GM23338 (cell line): ENCODE results near the gene PDGFC. TPM values are rescaled to one million over a fixed set of nuclear protein-coding genes. Genes with fewer than 3 reads are reported as not detected.

Experiments
- ATAC-seq: fragments of 200-7000 bp; cut with Tn5 transposase; 3 replicates; pipeline ENCODE4 v1.9.1; 2020
- DNase-seq: peaks from one replicate; pipeline ENCODE4 v3.0.0-alpha.2; 2015; ENCODE audit warnings: low spot score
- H2AFZ ChIP-seq: fragments of 200-600 bp; sonication (generic); 2 replicates; pipeline ENCODE4 v1.8.0; 2016; ENCODE audit warnings: antibody characterized with exemption, mild to moderate bottlenecking, moderate library complexity
- H3F3A ChIP-seq: fragments of 200-600 bp; sonication (generic); replicated peaks from 2 replicates; pipeline ENCODE4 v1.8.0; 2017; ENCODE audit warnings: antibody characterized with exemption, mixed run types, low read depth
- H3K27ac ChIP-seq: fragments of 200-600 bp; sonication (generic); 2 replicates; pipeline ENCODE4 v1.6.1; 2016; ENCODE audit warnings: low read depth
- H3K27me3 ChIP-seq: fragments of 200-600 bp; sonication (generic); 2 replicates; pipeline ENCODE4 v1.8.0; 2016; ENCODE audit warnings: mild to moderate bottlenecking, mixed run types, moderate library complexity; ENCODE audit not compliant: insufficient read depth
- H3K36me3 ChIP-seq: fragments of 200-600 bp; sonication (generic); 2 replicates; pipeline ENCODE4 v1.8.0; 2016; ENCODE audit warnings: mild to moderate bottlenecking; ENCODE audit not compliant: insufficient read depth
- H3K4me1 ChIP-seq: fragments of 200-600 bp; sonication (generic); 2 replicates; pipeline ENCODE4 v1.8.0; 2016; ENCODE audit warnings: mild to moderate bottlenecking, moderate library complexity; ENCODE audit not compliant: insufficient read depth
- H3K4me2 ChIP-seq: fragments of 200-600 bp; sonication (generic); 2 replicates; pipeline ENCODE4 v1.7.1; 2017; ENCODE audit warnings: mixed run types
- H3K4me3 ChIP-seq: fragments of 200-600 bp; sonication (generic); 2 replicates; pipeline ENCODE4 v1.6.1; 2016; ENCODE audit warnings: mixed run types
- H3K79me2 ChIP-seq: fragments of 200-600 bp; sonication (generic); replicated peaks from 2 replicates; pipeline ENCODE4 v1.8.0; 2017; ENCODE audit warnings: mild to moderate bottlenecking; ENCODE audit not compliant: insufficient read depth
- H3K9me2 ChIP-seq: fragments of 200-600 bp; sonication (generic); 2 replicates; pipeline ENCODE4 v1.8.0; 2017; ENCODE audit not compliant: insufficient read depth
- H4K20me1 ChIP-seq: fragments of 200-600 bp; sonication (generic); replicated peaks from 2 replicates; pipeline ENCODE4 v1.8.0; 2017; ENCODE audit warnings: mild to moderate bottlenecking; ENCODE audit not compliant: insufficient read depth
- H3K27ac Mint-ChIP-seq: 2 replicates; pipeline ENCODE4 v1.8.0; 2020; ENCODE audit warnings: inconsistent platforms, mild to moderate bottlenecking, moderate library complexity, mixed read lengths
- H3K27me3 Mint-ChIP-seq: 3 replicates; pipeline ENCODE4 v1.8.0; 2022; ENCODE audit warnings: low read depth, mild to moderate bottlenecking, moderate library complexity, mixed read lengths, inconsistent platforms; ENCODE audit not compliant: insufficient read depth, poor library complexity
- H3K36me3 Mint-ChIP-seq: 3 replicates; pipeline ENCODE4 v1.8.0; 2021; ENCODE audit warnings: low read depth, mild to moderate bottlenecking, inconsistent platforms, moderate library complexity, mixed read lengths
- H3K4me1 Mint-ChIP-seq: 3 replicates; pipeline ENCODE4 v1.8.0; 2020; ENCODE audit warnings: mild to moderate bottlenecking, inconsistent platforms, mixed read lengths
- H3K4me3 Mint-ChIP-seq: 3 replicates; pipeline ENCODE4 v1.8.0; 2021; ENCODE audit warnings: moderate library complexity, mild to moderate bottlenecking, inconsistent platforms, mixed read lengths
- H3K9me3 Mint-ChIP-seq: 3 replicates; pipeline ENCODE4 v1.8.0; 2020; ENCODE audit warnings: moderate library complexity, mild to moderate bottlenecking, inconsistent platforms, mixed read lengths
- CREB1 ChIP-seq: fragments of 250-450 bp; sonication (Bioruptor Pico); IDR thresholded peaks from 2 replicates; pipeline ENCODE4 v1.5.0; 2020; ENCODE audit warnings: low read depth, mild to moderate bottlenecking, moderate library complexity
- CTCF ChIP-seq, 2 experiments: fragments of 200-600 bp in 1 of 2; sonication (generic) in 1 of 2; conservative IDR thresholded peaks; 2 replicates each; pipeline versions ENCODE4 v1.5.1 to v1.6.1; 2016 to 2017; ENCODE audit warnings: antibody characterized with exemption in 2 of 2, low read depth in 2 of 2, mild to moderate bottlenecking in 2 of 2, moderate library complexity in 1 of 2
- ETS1 ChIP-seq: IDR thresholded peaks from 2 replicates; pipeline ENCODE4 v1.6.1; 2016; ENCODE audit warnings: antibody characterized with exemption
- EZH2 ChIP-seq: fragments of 200-600 bp; sonication (generic); IDR thresholded peaks from one replicate; pipeline ENCODE4 v1.8.0; 2017; ENCODE audit warnings: antibody characterized with exemption, mild to moderate bottlenecking, low read depth; ENCODE audit not compliant: unreplicated experiment
- EZH2phosphoT487 ChIP-seq: fragments of 200-600 bp; sonication (generic); IDR thresholded peaks from one replicate; pipeline ENCODE4 v1.8.1; 2018; ENCODE audit warnings: antibody characterized with exemption; ENCODE audit not compliant: unreplicated experiment
- JUNB ChIP-seq: IDR thresholded peaks from one replicate; pipeline ENCODE4 v1.6.1; 2016; ENCODE audit warnings: antibody characterized with exemption; ENCODE audit not compliant: unreplicated experiment
- NANOG ChIP-seq: IDR thresholded peaks from 2 replicates; pipeline ENCODE4 v1.6.1; 2016; ENCODE audit warnings: antibody characterized with exemption, borderline replicate concordance
- POLR2AphosphoS5 ChIP-seq: IDR thresholded peaks from 2 replicates; pipeline ENCODE4 v1.6.1; 2016; ENCODE audit warnings: antibody characterized with exemption, low read depth
- REST ChIP-seq: IDR thresholded peaks from one replicate; pipeline ENCODE4 v1.6.1; 2018; ENCODE audit warnings: antibody characterized with exemption; ENCODE audit not compliant: unreplicated experiment
- STAT1 ChIP-seq: IDR thresholded peaks from one replicate; pipeline ENCODE4 v1.6.1; 2016; ENCODE audit warnings: antibody characterized with exemption; ENCODE audit not compliant: unreplicated experiment
- ZNF114 ChIP-seq: fragments of 250-450 bp; sonication (Bioruptor Pico); IDR thresholded peaks from 2 replicates; pipeline ENCODE4 v1.5.0; 2020; ENCODE audit warnings: mild to moderate bottlenecking, moderate library complexity
- ZNF331 ChIP-seq: fragments of 250-450 bp; sonication (Bioruptor Pico); IDR thresholded peaks from 2 replicates; pipeline ENCODE4 v1.5.0; 2020; ENCODE audit warnings: low read depth, mild to moderate bottlenecking, moderate library complexity
- ZNF462 ChIP-seq: fragments of 250-450 bp; sonication (Bioruptor Pico); IDR thresholded peaks from 2 replicates; pipeline ENCODE4 v1.5.0; 2020; ENCODE audit warnings: mild to moderate bottlenecking, moderate library complexity
- polyA plus RNA-seq: library from polyadenylated mRNA; unstranded; fragments of >200 nt; fragmentation: Nextera tagmentation; extraction: Ambion mirVana; gene quantifications from 2 replicates; pipeline ENCODE4 v1.2.1, GENCODE V29; 2016
- total RNA-seq: library from RNA; depleted of rRNA; stranded (reverse); fragments of >200 nt; shearing (Covaris generic); gene quantifications from 2 replicates; pipeline ENCODE4 v1.2.3, GENCODE V29; 2014

Gene PDGFC
- total and polyA plus RNA-seq, 2 experiments from 2014 or later = 1.3 to 3.4 TPM

DNA sequence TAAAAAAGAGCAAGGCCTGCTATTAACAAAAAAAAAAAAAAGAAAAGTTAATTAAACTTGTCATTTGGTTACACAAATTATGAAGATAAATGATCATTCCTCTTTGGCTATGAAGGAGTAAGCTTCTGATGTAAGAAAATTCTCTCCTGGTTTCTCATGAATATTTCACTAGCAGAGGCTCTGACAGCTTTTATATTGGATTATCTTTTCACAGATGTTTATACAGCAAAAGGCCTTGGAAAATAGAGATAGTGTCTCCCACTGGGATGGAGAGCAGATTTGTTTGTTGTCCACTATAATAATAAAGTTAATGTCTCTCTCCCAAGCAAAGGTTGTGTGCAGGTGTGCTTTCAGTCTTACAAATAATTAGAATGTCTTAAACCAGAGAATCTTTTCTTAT lies 40.7 kb upstream of the PDGFC start:
- Histone ChIP-seq H3K4me1 (peaks cover 3% of the 10 kb centered on the region; the same call in 1 of the 2 replicates), H4K20me1 (no peaks in the 10 kb centered on the region), H3K27ac (no peak overlapping the region), H3K4me2 (no peak overlapping the region), H3K4me3 (no peak overlapping the region), H3K27me3 (no peaks in the 10 kb centered on the region), H3F3A (no peaks in the 10 kb centered on the region), H2AFZ (0 out of 2 replicates have a peak overlapping the region, but pooled peaks have one; percentile 20), H3K9me2 (no peaks in the 10 kb centered on the region), H3K79me2 (no peaks in the 10 kb centered on the region), H3K36me3 (no peaks in the 10 kb centered on the region)
- ATAC-seq = no peak
- H3K27me3 Mint-ChIP-seq = no peaks in the 10 kb centered on the region
- DNase-seq = no peak
- no peak overlapping the region for H3K4me3 Mint-ChIP-seq
- H3K9me3 Mint-ChIP-seq = no peaks in the 10 kb centered on the region
- peaks cover 12% of the 10 kb centered on the region for H3K4me1 Mint-ChIP-seq
- no peak overlapping the region for H3K27ac Mint-ChIP-seq
- no peaks in the 10 kb centered on the region for H3K36me3 Mint-ChIP-seq
- TF ChIP-seq REST (no peak), NANOG (no peak), CREB1 (no peak), EZH2phosphoT487 (no peak), STAT1 (no peak), JUNB (no peak), ETS1 (no peak), ZNF331 (CRISPR knock-in tag) (no peak), EZH2 (no peak), POLR2AphosphoS5 (no peak), CTCF (conservative IDR thresholded peaks at IDR 0.05; ENCODE audit: low read depth in 2 of 2) (no peak), ZNF462 (CRISPR knock-in tag) (no peak), ZNF114 (no peak)
